Medulla oblongata (tissue), 1 donor: ENCODE data around the gene PGAP3.

Experiments used
- DNase-seq: peaks from one replicate; pipeline ENCODE4 v3.0.0-alpha.2; 2015; ENCODE audit errors: extremely low spot score

The PGAP3 gene

DNA sequence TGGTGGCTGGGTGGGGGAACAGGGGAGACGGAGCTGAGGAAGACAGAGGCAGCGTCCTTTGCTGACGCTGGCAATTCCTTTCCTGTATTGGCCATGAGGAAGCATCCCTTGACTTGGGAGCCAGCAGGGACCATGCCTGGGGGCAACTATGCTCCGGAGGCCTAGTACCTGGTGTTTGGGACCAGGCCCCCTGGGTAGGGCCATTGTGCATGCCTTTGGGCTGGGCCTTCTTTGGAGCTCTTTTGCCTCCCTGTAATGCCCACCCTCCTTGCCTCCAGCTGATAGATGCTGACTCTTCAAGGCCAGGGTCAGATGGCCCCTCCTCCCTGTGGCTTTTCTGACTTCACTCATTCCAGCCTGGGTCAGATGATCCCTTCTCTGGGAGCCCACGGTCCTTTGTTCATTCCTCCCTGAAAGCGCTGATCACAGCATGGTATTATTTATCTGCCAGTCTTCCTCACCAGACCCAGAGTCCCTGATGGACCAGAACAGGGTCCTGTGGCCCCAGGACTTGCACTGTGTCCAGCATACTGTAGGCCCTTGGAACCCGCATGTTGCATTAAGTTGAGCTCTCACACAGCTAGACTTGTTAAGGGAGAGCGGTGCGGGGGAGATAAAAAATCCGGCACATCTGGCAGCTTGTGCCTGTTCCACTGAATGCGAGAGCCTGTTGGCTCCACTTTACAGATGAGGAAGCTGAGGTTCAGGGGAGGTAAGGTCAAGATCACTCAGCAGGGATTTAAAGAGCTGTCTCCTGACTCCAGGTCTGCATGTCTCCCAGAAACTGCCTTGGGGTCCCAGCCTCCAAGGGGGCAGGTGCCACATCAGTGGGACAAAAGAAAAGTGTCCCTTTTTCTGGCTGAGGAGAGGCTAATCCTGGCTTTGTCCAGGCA lies 48.0 kb downstream of the PGAP3 start:
- no peak for DNase-seq

- no peak for DNase-seq
Observed at GRCh38 chr17:39639043-39639442, 48.8 kb downstream of the PGAP3 start.

- DNase-seq, result no peak
Observed at GRCh38 chr17:39638317-39638716, 49.5 kb downstream of the PGAP3 start.

- DNase-seq, result peak; percentile 91
Observed at GRCh38 chr17:39636927-39637736, 50.7 kb downstream of the PGAP3 start, which contains the start of gene STARD3. Gene STARD3 (plus strand): TSS chr17:39637144. CDS start chr17:39653532, 16,388 bp downstream.

- no peak for DNase-seq
Observed at GRCh38 chr17:39636587-39636926, 51.3 kb downstream of the PGAP3 start.

DNA sequence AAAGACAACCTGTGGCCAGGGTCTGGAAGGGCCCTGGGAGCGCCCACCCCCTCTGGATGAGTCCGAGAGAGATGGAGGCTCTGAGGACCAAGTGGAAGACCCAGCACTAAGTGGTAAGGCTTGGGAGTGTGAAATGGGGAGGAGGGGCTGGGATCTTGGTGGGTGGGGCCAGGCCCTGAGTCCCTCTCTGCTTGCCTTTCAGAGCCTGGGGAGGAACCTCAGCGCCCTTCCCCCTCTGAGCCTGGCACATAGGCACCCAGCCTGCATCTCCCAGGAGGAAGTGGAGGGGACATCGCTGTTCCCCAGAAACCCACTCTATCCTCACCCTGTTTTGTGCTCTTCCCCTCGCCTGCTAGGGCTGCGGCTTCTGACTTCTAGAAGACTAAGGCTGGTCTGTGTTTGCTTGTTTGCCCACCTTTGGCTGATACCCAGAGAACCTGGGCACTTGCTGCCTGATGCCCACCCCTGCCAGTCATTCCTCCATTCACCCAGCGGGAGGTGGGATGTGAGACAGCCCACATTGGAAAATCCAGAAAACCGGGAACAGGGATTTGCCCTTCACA lies 52.2 kb downstream of the PGAP3 start:
- no peak for DNase-seq

GRCh38 chr17:39634384-39634871 lies 53.4 kb downstream of the PGAP3 start:
- peak; percentile 80 for DNase-seq

DNA sequence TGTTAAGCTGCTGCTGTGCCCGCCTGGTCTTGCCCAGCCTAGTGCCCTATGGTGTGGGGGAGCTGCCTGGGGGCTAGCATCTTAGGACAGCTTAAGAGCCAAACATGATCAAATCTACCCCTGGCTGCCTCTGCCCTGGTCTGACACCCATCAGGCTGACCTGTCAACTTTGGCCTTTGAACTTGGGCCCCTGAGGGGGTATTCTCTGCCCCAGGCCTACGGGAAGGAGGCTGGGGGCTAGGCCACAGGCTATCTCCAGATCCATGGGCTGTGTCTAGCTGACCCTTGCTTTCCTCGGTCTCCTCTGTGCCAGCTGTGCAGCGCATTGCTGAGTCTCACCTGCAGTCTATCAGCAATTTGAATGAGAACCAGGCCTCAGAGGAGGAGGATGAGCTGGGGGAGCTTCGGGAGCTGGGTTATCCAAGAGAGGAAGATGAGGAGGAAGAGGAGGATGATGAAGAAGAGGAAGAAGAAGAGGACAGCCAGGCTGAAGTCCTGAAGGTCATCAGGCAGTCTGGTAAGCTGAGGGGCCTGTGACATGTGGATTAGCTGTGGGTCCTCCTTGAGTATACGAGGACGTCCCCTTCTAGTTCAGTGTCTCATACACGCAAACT lies 54.2 kb downstream of the PGAP3 start:
- no peak for DNase-seq

DNA sequence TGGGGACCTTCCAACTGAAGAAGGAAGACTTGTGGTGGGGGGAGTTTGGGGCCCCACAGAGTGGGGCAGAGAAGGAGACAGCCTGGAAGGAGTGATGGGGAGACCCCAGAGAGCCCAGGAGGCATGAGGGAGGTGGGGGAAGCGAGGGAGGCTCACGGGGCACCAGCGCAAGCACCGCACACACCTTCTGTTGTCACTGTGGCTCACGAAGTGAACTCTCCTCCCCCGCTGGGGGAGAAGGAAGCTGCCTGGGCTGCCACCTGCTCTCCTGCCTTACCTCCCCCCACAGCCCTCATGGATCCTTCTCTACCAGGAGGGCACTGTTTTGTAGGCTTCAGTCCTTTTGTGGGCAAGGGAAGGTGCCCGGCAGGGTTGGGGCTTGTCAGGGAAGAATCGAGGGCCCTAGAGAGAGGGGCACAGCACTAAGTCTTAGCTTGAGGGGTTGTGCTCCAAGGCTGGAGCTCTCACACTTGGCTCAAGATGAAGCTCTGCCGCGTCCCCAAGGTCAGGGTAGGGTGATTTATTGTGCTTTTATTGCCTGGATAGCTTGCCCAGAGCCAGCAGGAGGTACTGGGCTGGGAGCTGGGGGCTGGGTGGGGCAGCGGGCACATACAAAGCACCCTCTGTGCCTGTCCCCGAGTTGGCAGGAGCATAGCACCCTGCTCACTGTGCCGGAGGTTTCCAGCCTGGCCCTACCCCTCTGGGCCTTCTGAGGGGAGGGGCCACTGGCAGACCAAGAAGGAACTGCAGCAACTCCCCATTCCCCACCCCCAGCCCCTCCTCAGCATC lies 55.5 kb downstream of the PGAP3 start:
- peak; percentile 84 for DNase-seq

DNA sequence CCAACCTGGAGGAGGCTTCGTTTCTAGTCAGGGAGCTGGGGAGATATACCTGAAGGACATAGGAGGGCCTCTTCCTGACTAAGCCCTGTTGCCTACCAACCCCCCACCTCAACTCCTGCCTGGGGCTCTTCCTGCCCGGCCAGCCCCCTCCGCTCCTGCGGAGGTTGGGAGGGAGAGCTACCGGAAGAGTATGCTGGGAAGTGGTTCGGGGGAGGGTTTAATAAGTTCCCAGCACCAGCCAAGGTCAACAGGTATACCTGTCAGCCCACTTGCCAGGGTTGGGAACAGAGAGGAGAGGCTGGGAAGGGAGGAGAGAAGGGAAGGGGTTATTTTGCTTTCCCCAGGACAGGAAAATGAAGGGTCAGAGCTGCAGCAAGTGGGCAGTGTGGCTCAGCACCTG lies 56.5 kb downstream of the PGAP3 start:
- no peak for DNase-seq

DNA sequence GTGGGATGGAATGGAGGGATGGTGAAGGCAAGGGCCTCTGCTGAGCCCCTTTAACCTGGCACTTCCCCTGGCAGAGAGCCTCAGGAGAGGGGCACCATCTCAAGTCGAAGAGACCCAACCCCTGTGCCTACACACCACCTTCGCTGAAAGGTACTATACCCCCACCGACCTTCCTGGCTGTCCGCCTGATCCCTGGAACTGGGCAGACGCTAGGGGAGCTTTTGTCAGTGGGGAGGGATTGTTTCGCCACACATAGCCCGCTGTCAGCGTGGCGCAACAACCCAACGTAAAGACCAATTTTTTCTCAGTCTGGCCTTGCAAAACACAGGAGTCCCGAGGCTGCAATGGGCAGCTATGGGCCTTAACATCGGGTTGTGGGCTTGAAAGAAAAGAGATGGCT lies 58.0 kb downstream of the PGAP3 start:
- no peak for DNase-seq

DNA sequence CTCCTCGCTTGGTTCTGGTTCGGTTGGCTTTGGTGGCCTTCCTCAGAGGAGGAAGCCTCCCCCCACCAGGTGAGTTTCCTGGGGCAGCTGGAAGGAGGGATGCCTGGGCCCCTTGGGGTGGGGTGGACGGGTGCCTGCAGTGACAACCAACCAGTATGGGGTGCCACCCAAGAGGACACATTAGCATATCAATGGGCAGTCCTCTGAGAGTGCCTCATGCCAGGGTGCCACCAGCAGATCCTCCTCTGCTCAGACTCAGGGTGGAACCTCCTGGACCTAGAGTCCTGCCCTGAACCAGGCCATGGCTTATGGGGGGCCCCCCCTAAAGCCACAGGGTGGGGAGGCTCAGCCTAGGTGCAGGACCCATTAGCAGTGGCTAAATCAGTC lies 58.4 kb downstream of the PGAP3 start:
- no peak for DNase-seq

GRCh38 chr17:39628655-39629493 lies 59.0 kb downstream of the PGAP3 start:
- no peak for DNase-seq

DNA sequence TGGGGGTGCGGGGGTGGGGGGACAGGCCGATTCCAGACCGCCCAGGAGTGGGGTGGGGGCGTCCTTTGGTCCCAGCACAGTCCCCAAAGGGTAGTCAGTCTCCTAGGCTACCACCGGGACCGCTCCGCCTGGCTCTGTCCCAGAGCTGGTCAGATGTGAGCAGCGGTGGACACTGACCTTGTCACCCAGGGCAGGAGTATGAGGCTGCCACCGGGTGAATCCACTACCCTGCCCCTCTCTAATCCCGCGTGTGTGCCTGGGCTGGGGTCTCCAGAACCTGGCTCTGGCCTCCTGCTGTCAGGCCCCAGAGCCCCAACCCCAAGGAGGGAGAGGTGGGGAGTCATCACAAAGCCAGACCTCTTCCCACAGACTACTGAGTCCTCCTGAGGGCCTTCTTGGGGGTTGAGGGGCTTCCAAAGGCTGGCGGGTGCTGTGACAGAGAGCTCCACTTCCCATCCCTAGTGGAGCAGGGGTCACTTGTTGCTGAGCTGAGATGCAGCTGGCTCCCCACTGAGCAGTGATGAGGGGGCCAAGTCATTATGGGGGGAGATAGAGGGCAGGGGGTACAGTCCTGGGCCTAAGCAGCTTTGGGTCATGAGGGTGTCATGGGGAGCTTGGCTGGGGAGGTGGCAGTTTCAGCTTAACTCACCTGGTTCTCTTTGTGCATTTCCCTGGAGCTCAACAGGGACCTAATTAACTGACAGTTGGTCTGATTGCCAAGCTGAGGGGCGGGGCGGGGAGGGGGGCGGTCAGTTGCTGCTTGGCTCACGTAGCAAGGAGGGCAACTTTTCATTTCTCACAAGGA lies 59.9 kb downstream of the PGAP3 start:
- no peak for DNase-seq

DNA sequence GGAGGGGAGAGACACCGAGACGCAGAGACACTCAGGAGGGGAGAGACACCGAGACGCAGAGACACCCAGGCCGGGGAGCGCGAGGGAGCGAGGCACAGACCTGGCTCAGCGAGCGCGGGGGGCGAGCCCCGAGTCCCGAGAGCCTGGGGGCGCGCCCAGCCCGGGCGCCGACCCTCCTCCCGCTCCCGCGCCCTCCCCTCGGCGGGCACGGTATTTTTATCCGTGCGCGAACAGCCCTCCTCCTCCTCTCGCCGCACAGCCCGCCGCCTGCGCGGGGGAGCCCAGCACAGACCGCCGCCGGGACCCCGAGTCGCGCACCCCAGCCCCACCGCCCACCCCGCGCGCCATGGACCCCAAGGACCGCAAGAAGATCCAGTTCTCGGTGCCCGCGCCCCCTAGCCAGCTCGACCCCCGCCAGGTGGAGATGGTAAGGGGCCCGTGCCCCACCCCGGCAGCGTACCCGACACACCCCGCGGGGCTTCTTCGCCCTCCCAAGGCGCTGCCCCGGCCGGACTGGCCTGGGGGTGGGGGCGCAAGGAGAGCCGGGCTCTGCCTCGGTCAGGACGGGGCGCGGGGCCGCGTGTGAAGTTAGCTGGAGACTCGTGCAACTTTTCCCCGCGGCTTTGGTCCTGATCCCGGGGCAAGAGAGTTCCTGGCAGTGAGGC lies 60.7 kb downstream of the PGAP3 start:
- no peak for DNase-seq

- DNase-seq, result peak; percentile 56
Observed at GRCh38 chr17:39626171-39627046, 61.4 kb downstream of the PGAP3 start, which contains the start of gene PPP1R1B. Gene PPP1R1B (plus strand): TSS chr17:39626952. CDS start chr17:39627393, 441 bp downstream.

- DNase-seq, result no peak
Observed at GRCh38 chr17:39625198-39625785, 62.6 kb downstream of the PGAP3 start.
